HG03108 (cell line): ENCODE measurements around the gene GJD4.

Source experiments
- ATAC-seq: cut with Tn5 transposase; IDR thresholded peaks from one replicate; pipeline ENCODE4 v1.9.1; 2021; ENCODE audit warnings: moderate library complexity; ENCODE audit not compliant: unreplicated experiment

Gene GJD4

GRCh38 chr10:35613597-35614226 lies 8.6 kb downstream of the GJD4 start:
- no peak for ATAC-seq

- no peak for ATAC-seq
Observed at GRCh38 chr10:35614312-35614711, 9.2 kb downstream of the GJD4 start.

GRCh38 chr10:35626971-35627507 lies 21.9 kb downstream of the GJD4 start:
- ATAC-seq = no peak

GRCh38 chr10:35631404-35631803 lies 26.3 kb downstream of the GJD4 start:
- no peak for ATAC-seq

- ATAC-seq = no peak
Observed at GRCh38 chr10:35632027-35632426, 26.9 kb downstream of the GJD4 start.

- ATAC-seq = no peak
Observed at GRCh38 chr10:35633006-35633980, 28.2 kb downstream of the GJD4 start.

- ATAC-seq = no peak
Observed at GRCh38 chr10:35635576-35635975, 30.4 kb downstream of the GJD4 start.

- ATAC-seq = no peak
Observed at GRCh38 chr10:35636956-35637355, 31.8 kb downstream of the GJD4 start.

- ATAC-seq = no peak
Observed at GRCh38 chr10:35637462-35637861, 32.3 kb downstream of the GJD4 start.

- no peak for ATAC-seq
Observed at GRCh38 chr10:35638101-35638500, 33.0 kb downstream of the GJD4 start.

- ATAC-seq = no peak
Observed at GRCh38 chr10:35639021-35639727, 34.0 kb downstream of the GJD4 start.

- no peak for ATAC-seq
Observed at GRCh38 chr10:35639728-35640401, 34.7 kb downstream of the GJD4 start.

- no peak for ATAC-seq
Observed at GRCh38 chr10:35640474-35640873, 35.3 kb downstream of the GJD4 start.

GRCh38 chr10:35640951-35641675 lies 36.0 kb downstream of the GJD4 start:
- no peak for ATAC-seq

- ATAC-seq = peak; percentile 18
Observed at GRCh38 chr10:35641676-35642034, 36.5 kb downstream of the GJD4 start.

GRCh38 chr10:35642035-35642792 lies 37.1 kb downstream of the GJD4 start, which contains the start of gene FZD8:
TSS of gene FZD8 (minus strand) at chr10:35642296. CDS start at chr10:35641429, 867 bp downstream.
- peak; percentile 89 for ATAC-seq

- no peak for ATAC-seq
Observed at GRCh38 chr10:35642793-35643114, 37.6 kb downstream of the GJD4 start.

- no peak for ATAC-seq
Observed at GRCh38 chr10:35643151-35644049, 38.3 kb downstream of the GJD4 start.
